GM12878 (cell line): ENCODE data around the gene CYP27A1. TPM values are rescaled to one million over a fixed set of nuclear protein-coding genes. Genes with fewer than 3 reads are reported as not detected.

Experiments used
- ATAC-seq: fragments of 200-7000 bp; cut with Tn5 transposase; 3 replicates; pipeline ENCODE4 v1.9.1; 2020; ENCODE audit warnings: mild to moderate bottlenecking, moderate library complexity
- BruUV-seq: library from RNA; stranded (reverse); fragments of 400-500 nt; replicated peaks from 2 replicates; lab custom pipeline; 2021; lab: Mats Ljungman, UMichigan
- CTCF ChIA-PET: fragments of 300-600 bp; sonication (Branson Sonifier 250); formaldehyde crosslinking; extraction: SDS; loops from one replicate; lab custom pipeline; 2021; ENCODE audit warnings: inconsistent platforms; lab: Yijun Ruan, JAX
- POLR2A ChIA-PET: fragments of 350-600 bp; formaldehyde crosslinking; extraction: SDS; loops from one replicate; lab custom pipeline; 2021; ENCODE audit warnings: inconsistent platforms; lab: Charles Lee
- RAD21 ChIA-PET: fragments of 300-600 bp; sonication (Branson Sonifier 250); formaldehyde crosslinking; loops from one replicate; lab custom pipeline; 2023; ENCODE audit warnings: antibody characterized with exemption; ENCODE audit not compliant: unreplicated experiment; lab: Charles Lee
- SMC1A ChIA-PET: fragments of 300-600 bp; sonication (Branson Sonifier 250); formaldehyde crosslinking; loops from one replicate; lab custom pipeline; 2023; ENCODE audit not compliant: unreplicated experiment, uncharacterized antibody; lab: Charles Lee
- DNase-seq: peaks from one replicate; pipeline ENCODE4 v3.0.0-alpha.2; 2011; ENCODE audit warnings: low read depth, low spot score
- FAIRE-seq: peaks from 3 replicates; lab custom pipeline; 2011; peaks lifted over from hg19 to GRCh38; lab: Jason Lieb, UNC
- H2AFZ ChIP-seq: 2 replicates; pipeline ENCODE4 v1.6.0; 2011; ENCODE audit warnings: low read depth, low read length, control low read depth; ENCODE audit not compliant: control insufficient read depth
- H3K27ac ChIP-seq: 2 replicates; pipeline ENCODE4 v1.5.1; 2011; ENCODE audit warnings: control low read depth; ENCODE audit not compliant: control insufficient read depth, insufficient read depth
- H3K27me3 ChIP-seq, 2 experiments: replicated peaks in 1 of 2; 2 replicates each; pipeline versions ENCODE4 v1.6.0 to v1.6.1; 2011; ENCODE audit warnings: low read length in 1 of 2; ENCODE audit not compliant: control insufficient read depth in 2 of 2, insufficient read depth in 2 of 2
- H3K36me3 ChIP-seq, 2 experiments: 2 replicates each; pipeline ENCODE4 v1.5.1; 2011; ENCODE audit warnings: low read length in 1 of 2; ENCODE audit not compliant: control insufficient read depth in 2 of 2, insufficient read depth in 2 of 2
- H3K4me1 ChIP-seq: 2 replicates; pipeline ENCODE4 v1.6.1; 2011; ENCODE audit warnings: mild to moderate bottlenecking, low read length, moderate library complexity, mixed read lengths; ENCODE audit not compliant: control insufficient read depth, insufficient read depth
- H3K4me2 ChIP-seq: 2 replicates; pipeline ENCODE4 v1.6.0; 2011; ENCODE audit warnings: control low read depth; ENCODE audit not compliant: control insufficient read depth, insufficient read depth
- H3K4me3 ChIP-seq: fragments of 200-600 bp; sonication (generic); 2 replicates; pipeline ENCODE4 v1.5.1; 2016
- H3K79me2 ChIP-seq: 2 replicates; pipeline ENCODE4 v1.6.0; 2011; ENCODE audit warnings: low read length; ENCODE audit not compliant: control insufficient read depth, insufficient read depth
- H3K9ac ChIP-seq: 2 replicates; pipeline ENCODE4 v1.8.0; 2011; ENCODE audit warnings: low read length, control low read depth, mixed read lengths; ENCODE audit not compliant: control insufficient read depth, insufficient read depth
- H3K9me3 ChIP-seq: replicated peaks from 3 replicates; pipeline ENCODE4 v1.5.1; 2011; ENCODE audit warnings: mild to moderate bottlenecking, low read length; ENCODE audit not compliant: control insufficient read depth, insufficient read depth
- H4K20me1 ChIP-seq: 2 replicates; pipeline ENCODE4 v1.6.0; 2011; ENCODE audit not compliant: control insufficient read depth, insufficient read depth
- ATF7 ChIP-seq: fragments of 450-650 bp; IDR thresholded peaks from 2 replicates; pipeline ENCODE4 v1.6.1; 2016; ENCODE audit warnings: low read depth, mild to moderate bottlenecking
- CEBPB ChIP-seq, 2 experiments: fragments of 150-350 bp in 1 of 2; IDR thresholded peaks; 2 replicates each; pipeline ENCODE4 v1.6.1; 2012 to 2014; ENCODE audit warnings: low read depth in 2 of 2, low read length in 2 of 2, borderline replicate concordance in 1 of 2, inconsistent platforms in 1 of 2
- CHD1 ChIP-seq: IDR thresholded peaks from 2 replicates; pipeline ENCODE4 v1.6.1; 2012; ENCODE audit warnings: low read depth, low read length, improper control_type of control experiment
- CTCF ChIP-seq, 3 experiments: IDR thresholded peaks in 2 of 3; conservative IDR thresholded peaks in 1 of 3; 2 replicates each; pipeline ENCODE4 v1.5.1; 2011; ENCODE audit warnings: low read depth in 3 of 3, low read length in 3 of 3, mild to moderate bottlenecking in 3 of 3, control low read depth in 2 of 3, moderate library complexity in 2 of 3, inconsistent platforms in 1 of 3, mixed read lengths in 1 of 3; ENCODE audit not compliant: control insufficient read depth in 2 of 3, insufficient read depth in 1 of 3; ENCODE audit errors: extremely low read depth in 1 of 3
- EZH2 ChIP-seq: IDR thresholded peaks from 2 replicates; pipeline ENCODE4 v1.6.1; 2012; ENCODE audit warnings: low read depth, mild to moderate bottlenecking, control low read depth, inconsistent platforms, low read length, borderline replicate concordance; ENCODE audit not compliant: control insufficient read depth
- FOXK2 ChIP-seq: fragments of 450-650 bp; IDR thresholded peaks from 2 replicates; pipeline ENCODE4 v1.6.1; 2017; ENCODE audit warnings: mild to moderate bottlenecking, moderate library complexity
- MAX ChIP-seq: IDR thresholded peaks from 2 replicates; pipeline ENCODE4 v1.6.1; 2012; ENCODE audit warnings: low read depth, low read length, improper control_type of control experiment
- RELB ChIP-seq: fragments of 450-650 bp; IDR thresholded peaks from 2 replicates; pipeline ENCODE4 v1.6.1; 2017; ENCODE audit warnings: low read depth, mild to moderate bottlenecking, moderate library complexity
- REST ChIP-seq: IDR thresholded peaks from 2 replicates; pipeline ENCODE4 v1.6.1; 2012; ENCODE audit warnings: mild to moderate bottlenecking, low read depth, low read length
- SREBF2 ChIP-seq: IDR thresholded peaks from 2 replicates; pipeline ENCODE4 v1.6.1; 2012; ENCODE audit warnings: mild to moderate bottlenecking, low read length
- SUPT20H ChIP-seq: IDR thresholded peaks from 2 replicates; pipeline ENCODE4 v1.6.1; 2011; ENCODE audit warnings: low read depth, mild to moderate bottlenecking, low read length, moderate library complexity, borderline replicate concordance; ENCODE audit not compliant: control insufficient read depth
- USF2 ChIP-seq: IDR thresholded peaks from 2 replicates; pipeline ENCODE4 v1.6.1; 2011; ENCODE audit warnings: low read depth, low read length, improper control_type of control experiment, borderline replicate concordance
- WGBS: methylation state at CpG from one replicate; pipeline ENCODE4 v1.1.6; 2016; ENCODE audit warnings: low lambda C conversion rate; ENCODE audit not compliant: insufficient replicate concordance, insufficient coverage; ENCODE audit errors: missing lambda C conversion rate; 5-methylcytosine and 5-hydroxymethylcytosine counted together
- in situ Hi-C: fragments of 300-500 bp; cut with MboI; formaldehyde crosslinking; loops from 9 replicates; pipeline ENCODE4 v1.14.3; 2018; ENCODE audit warnings: mixed read lengths
- intact Hi-C: fragments of 100-400 bp; cut with micrococcal nuclease; formaldehyde crosslinking; loops from one replicate; pipeline ENCODE4 v1.14.2; 2022; ENCODE audit not compliant: unreplicated experiment
- polyA plus RNA-seq, 11 experiments: library from polyadenylated mRNA; depleted of rRNA in 4 of 11; unstranded in 6 of 11; stranded (reverse) in 5 of 11; fragments of >200 nt; fragmentation: Nextera tagmentation in 4 of 11; fragmentation: Illumina TruSeq in 1 of 11; extraction: Ambion mirVana in 4 of 11; extraction: Trizol in 1 of 11; gene quantifications; 1 replicate in 1 of 11; 2 replicates in 10 of 11; pipeline versions ENCODE4 v1.2.1 to v1.2.3, GENCODE V29; 2011 to 2016; ENCODE audit warnings: inconsistent platforms in 2 of 11, missing spikeins in 2 of 11, low read depth in 1 of 11
- total RNA-seq, 4 experiments: library from RNA; depleted of rRNA in 3 of 4; stranded (reverse); fragments of >200 nt in 3 of 4; fragmentation: Illumina TruSeq in 1 of 4; extraction: Trizol in 1 of 4; gene quantifications; 2 replicates each; pipeline versions ENCODE4 v1.2.1 to v1.2.3, GENCODE V29; 2013 to 2021
- TF ChIP-seq, protein P1 (sequence below): IDR thresholded peaks from 2 replicates; pipeline ENCODE4 v1.6.1; 2011; ENCODE audit warnings: borderline replicate concordance, low read depth, mild to moderate bottlenecking, moderate library complexity, mixed read lengths, low read length; ENCODE audit not compliant: insufficient read depth; ENCODE audit errors: extremely low read length

The CYP27A1 gene
- total and polyA plus RNA-seq, 10 of the 15 experiments (the other 5 are each of a cell fraction or from before 2014, with no cell fraction given): 0.11 to 0.72 (median 0.18) TPM; not detected in 2

GRCh38 chr2:218839430-218839829 lies 57.5 kb downstream of the CYP27A1 start:
- WGBS: 42% methylated on average over 4 of the region's 4 CpGs
- DNase-seq (no peak), FAIRE-seq (no peak), ATAC-seq (no peak)
- Histone ChIP-seq H3K27ac (no peak overlapping the region), H3K9me3 (no peaks in the 10 kb centered on the region; the same call in 2 of the 3 replicates), H3K9ac (no peak overlapping the region), H3K27me3 (peaks cover 0 to 9% of the 10 kb centered on the region in 2 experiments; a peak in 3 of 4 replicates), H3K36me3 (no peaks in the 10 kb centered on the region), H3K4me1 (no peaks in the 10 kb centered on the region), H3K4me2 (no peak overlapping the region), H2AFZ (no peak overlapping the region), H3K4me3 (no peak overlapping the region), H3K79me2 (no peaks in the 10 kb centered on the region), H4K20me1 (no peaks in the 10 kb centered on the region)
- ChIA-PET RAD21 (no interaction called here), CTCF (interaction anchor here (0.7 kb wide), 1 partner anchor 8 kb away, joined by 3 read pairs; no protein-coding TSS in a partner anchor), SMC1A (no interaction called here), POLR2A (no interaction called here)
- intact Hi-C loops (no loop called here), in situ Hi-C loops (no loop called here)
- BruUV-seq: no TSS peak
- TF ChIP-seq REST (no peak), SREBF2 (no peak), FOXK2 (no peak), SUPT20H (no peak), USF2 (no peak), EZH2 (no peak), RELB (no peak), ATF7 (no peak), MAX (no peak), CTCF (IDR thresholded peaks at IDR 0.05 in 2 of 3, conservative IDR thresholded peaks at IDR 0.05 in 1 of 3; ENCODE audit: control insufficient read depth in 2 of 3, extremely low read depth in 1 of 3, insufficient read depth in 1 of 3, low read depth in 3 of 3, low read length in 3 of 3) (no peak), CHD1 (no peak), CEBPB (IDR thresholded peaks at IDR 0.05; ENCODE audit: borderline replicate concordance in 1 of 2, low read depth in 2 of 2, low read length in 2 of 2) (no peak)
- TF ChIP-seq, protein P1, sequence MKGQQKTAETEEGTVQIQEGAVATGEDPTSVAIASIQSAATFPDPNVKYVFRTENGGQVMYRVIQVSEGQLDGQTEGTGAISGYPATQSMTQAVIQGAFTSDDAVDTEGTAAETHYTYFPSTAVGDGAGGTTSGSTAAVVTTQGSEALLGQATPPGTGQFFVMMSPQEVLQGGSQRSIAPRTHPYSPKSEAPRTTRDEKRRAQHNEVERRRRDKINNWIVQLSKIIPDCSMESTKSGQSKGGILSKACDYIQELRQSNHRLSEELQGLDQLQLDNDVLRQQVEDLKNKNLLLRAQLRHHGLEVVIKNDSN: no peak
